Fibroblast of lung (primary cell): ENCODE measurements around the gene SIX5. TPM values are rescaled to one million over a fixed set of nuclear protein-coding genes. Genes with fewer than 3 reads are reported as not detected.
A peak's percentile ranks its signal among the peaks of the same experiment; 100 is the strongest.

ENCODE experiments used
- DNase-seq, 2 donors: peaks; one replicate each; pipeline versions ENCODE4 v3.0.0 to v3.0.0-alpha.2; 2010; ENCODE audit warnings: low read depth in 2 of 2
- H2AFZ ChIP-seq: 2 replicates; pipeline ENCODE4 v1.5.1; 2012; ENCODE audit warnings: low read length, control low read depth, inconsistent platforms
- H3K27ac ChIP-seq: 2 replicates; pipeline ENCODE4 v1.5.1; 2011; ENCODE audit warnings: low read length, control low read depth; ENCODE audit not compliant: insufficient read depth
- H3K27me3 ChIP-seq: 2 replicates; pipeline ENCODE4 v1.5.1; 2011; ENCODE audit warnings: mild to moderate bottlenecking, low read length; ENCODE audit not compliant: control insufficient read depth, insufficient read depth
- H3K36me3 ChIP-seq: 2 replicates; pipeline ENCODE4 v1.5.1; 2011; ENCODE audit warnings: low read length; ENCODE audit not compliant: control insufficient read depth, insufficient read depth
- H3K4me1 ChIP-seq: 2 replicates; pipeline ENCODE4 v1.5.1; 2011; ENCODE audit warnings: low read length; ENCODE audit not compliant: control insufficient read depth, insufficient read depth; ENCODE audit errors: extremely low read depth
- H3K4me2 ChIP-seq: 2 replicates; pipeline ENCODE4 v1.5.1; 2011; ENCODE audit warnings: low read length, control low read depth; ENCODE audit not compliant: insufficient read depth; ENCODE audit errors: extremely low read depth
- H3K4me3 ChIP-seq, 4 experiments: fragments of 200-600 bp in 1 of 4; sonication (generic) in 1 of 4; replicated peaks in 1 of 4; 2 replicates each; pipeline ENCODE4 v1.5.1; 2011 to 2016; ENCODE audit warnings: low read length in 4 of 4, low read depth in 3 of 4, mild to moderate bottlenecking in 3 of 4, control low read depth in 2 of 4, inconsistent platforms in 1 of 4, mixed read lengths in 1 of 4; ENCODE audit not compliant: insufficient read depth in 1 of 4; ENCODE audit errors: control extremely low read depth in 1 of 4
- H3K79me2 ChIP-seq: 2 replicates; pipeline ENCODE4 v1.5.1; 2012; ENCODE audit warnings: mild to moderate bottlenecking, low read length, inconsistent platforms; ENCODE audit not compliant: control insufficient read depth, insufficient read depth
- H3K9ac ChIP-seq: 2 replicates; pipeline ENCODE4 v1.5.1; 2011; ENCODE audit warnings: mild to moderate bottlenecking, low read length, control low read depth; ENCODE audit not compliant: insufficient read depth
- H3K9me3 ChIP-seq: 2 replicates; pipeline ENCODE4 v1.5.1; 2012; ENCODE audit warnings: low read depth, low read length; ENCODE audit not compliant: control insufficient read depth, insufficient read depth
- H4K20me1 ChIP-seq: 2 replicates; pipeline ENCODE4 v1.5.1; 2011; ENCODE audit warnings: low read length; ENCODE audit not compliant: control insufficient read depth, insufficient read depth; ENCODE audit errors: extremely low read depth
- CTCF ChIP-seq, 2 donors: IDR thresholded peaks in 1 of 2; conservative IDR thresholded peaks in 1 of 2; 1 replicate in 1 of 2; 2 replicates in 1 of 2; pipeline ENCODE4 v1.5.1; 2011 to 2012; ENCODE audit warnings: low read length in 2 of 2, control low read depth in 1 of 2, inconsistent platforms in 1 of 2, low read depth in 1 of 2, mild to moderate bottlenecking in 1 of 2
- EZH2 ChIP-seq: IDR thresholded peaks from 2 replicates; pipeline ENCODE4 v1.5.1; 2012; ENCODE audit warnings: low read length, control low read depth, mild to moderate bottlenecking; ENCODE audit errors: missing control alignments
- polyA plus RNA-seq, 2 donors: library from polyadenylated mRNA; depleted of rRNA in 1 of 2; stranded (reverse) in 1 of 2; unstranded in 1 of 2; fragments of >200 nt; gene quantifications; 2 replicates each; pipeline ENCODE4 v1.2.1, GENCODE V29; 2011 to 2012; ENCODE audit warnings: missing spikeins in 1 of 2
- total RNA-seq: library from RNA; depleted of rRNA; stranded (reverse); fragments of >200 nt; gene quantifications from 2 replicates; pipeline ENCODE4 v1.2.1, GENCODE V29; 2014

Gene SIX5
- total and polyA plus RNA-seq, 2 donors (not counting 1 experiment from before 2014, with no cell fraction given) = 3.4 to 10.7 TPM

GRCh38 chr19:45814166-45814780, 45.2 kb upstream of the SIX5 start:
- H4K20me1 ChIP-seq = no peaks in the 10 kb centered on the region
- no peaks in the 10 kb centered on the region for H3K27me3 ChIP-seq
- H3K9me3 ChIP-seq = no peaks in the 10 kb centered on the region
- no peaks in the 10 kb centered on the region for H3K79me2 ChIP-seq
- no peak overlapping the region for H3K4me2 ChIP-seq
- H3K36me3 ChIP-seq = peaks cover 4% of the 10 kb centered on the region
- peaks cover 10% of the 10 kb centered on the region for H3K4me1 ChIP-seq
- H2AFZ ChIP-seq = no peak overlapping the region
- no peak for DNase-seq
- H3K9ac ChIP-seq = no peak overlapping the region
- H3K27ac ChIP-seq = no peak overlapping the region
- no peak overlapping the region for H3K4me3 ChIP-seq
- no peak for TF ChIP-seq EZH2
- TF ChIP-seq CTCF (conservative IDR thresholded peaks at IDR 0.05 in 1 of 2, IDR thresholded peaks at IDR 0.05 in 1 of 2; ENCODE audit: low read depth in 1 of 2, low read length in 2 of 2) = no peak

GRCh38 chr19:45812297-45812696, 43.2 kb upstream of the SIX5 start:
- H3K4me2 ChIP-seq = no peak overlapping the region
- DNase-seq = peak in 1 of 2 donors; percentile 14
- no peak overlapping the region for H3K9ac ChIP-seq
- H3K9me3 ChIP-seq = no peaks in the 10 kb centered on the region
- H3K27me3 ChIP-seq = no peaks in the 10 kb centered on the region
- H2AFZ ChIP-seq = no peak overlapping the region
- TF ChIP-seq CTCF (conservative IDR thresholded peaks at IDR 0.05 in 1 of 2, IDR thresholded peaks at IDR 0.05 in 1 of 2; ENCODE audit: low read depth in 1 of 2, low read length in 2 of 2) (no peak), EZH2 (no peak)
- H4K20me1 ChIP-seq = no peaks in the 10 kb centered on the region
- no peaks in the 10 kb centered on the region for H3K79me2 ChIP-seq
- H3K27ac ChIP-seq = no peak overlapping the region
- H3K4me1 ChIP-seq = peaks cover 10% of the 10 kb centered on the region
- H3K36me3 ChIP-seq = no peaks in the 10 kb centered on the region
- no peak overlapping the region for H3K4me3 ChIP-seq

- H3K79me2 ChIP-seq = no peaks in the 10 kb centered on the region
- no peak for TF ChIP-seq EZH2
- TF ChIP-seq CTCF (conservative IDR thresholded peaks at IDR 0.05 in 1 of 2, IDR thresholded peaks at IDR 0.05 in 1 of 2; ENCODE audit: low read depth in 1 of 2, low read length in 2 of 2) = no peak
- no peak overlapping the region for H2AFZ ChIP-seq
- no peaks in the 10 kb centered on the region for H3K9me3 ChIP-seq
- peaks cover 12% of the 10 kb centered on the region for H3K4me1 ChIP-seq
- H3K27ac ChIP-seq = peak overlapping the region; percentile 44
- no peak overlapping the region for H3K4me3 ChIP-seq
- H3K4me2 ChIP-seq = peak overlapping the region; percentile 44
- no peaks in the 10 kb centered on the region for H3K27me3 ChIP-seq
- H4K20me1 ChIP-seq = no peaks in the 10 kb centered on the region
- H3K9ac ChIP-seq = no peak overlapping the region
- peak; percentile 77 to 81 for DNase-seq
- no peaks in the 10 kb centered on the region for H3K36me3 ChIP-seq
Measured at GRCh38 chr19:45809643-45810159, 40.6 kb upstream of the SIX5 start.
